ENCODE measurements around the gene SMTNL1.

The SMTNL1 gene

GRCh38 chr11:57536947-57537619 is at the start of gene SMTNL1:
SMTNL1 (plus strand) TSS chr11:57537595; CDS start chr11:57542643, 5,048 bp downstream.
- Mint-ChIP-seq H3K4me1 (peaks cover 2% of the 10 kb centered on the region), H3K4me3 (no peak within 1 kb of the TSS), H3K9me3 (no peaks in the 10 kb centered on the region), H3K27me3 (no peaks in the 10 kb centered on the region), H3K27ac (peak within 1 kb of the TSS in 1 of 2 donors; percentile 23)
- ATAC-seq (no peak), DNase-seq (no peak)

GRCh38 chr11:57487920-57488659 is 49.3 kb upstream of the SMTNL1 start:
- H3K9me3 Mint-ChIP-seq = no peaks in the 10 kb centered on the region
- peaks cover 7% of the 10 kb centered on the region for H3K4me1 Mint-ChIP-seq
- no peak overlapping the region for H3K27ac Mint-ChIP-seq
- DNase-seq = no peak
- no peak overlapping the region for H3K4me3 Mint-ChIP-seq
- peaks cover under 1% of the 10 kb centered on the region for H3K27me3 Mint-ChIP-seq
- no peak for ATAC-seq

GRCh38 chr11:57490456-57491248 is 46.7 kb upstream of the SMTNL1 start:
- Mint-ChIP-seq H3K27ac (no peak overlapping the region), H3K4me3 (no peak overlapping the region), H3K9me3 (no peaks in the 10 kb centered on the region), H3K4me1 (peaks cover 16% of the 10 kb centered on the region), H3K27me3 (no peaks in the 10 kb centered on the region)
- ATAC-seq = no peak
- DNase-seq = no peak

- no peak overlapping the region for H3K27ac Mint-ChIP-seq
- no peaks in the 10 kb centered on the region for H3K27me3 Mint-ChIP-seq
- peak; percentile 58 to 65 for DNase-seq
- H3K4me3 Mint-ChIP-seq = no peak overlapping the region
- H3K4me1 Mint-ChIP-seq = peaks cover 16% of the 10 kb centered on the region
- H3K9me3 Mint-ChIP-seq = no peaks in the 10 kb centered on the region
- ATAC-seq = peak; percentile 71
These were observed 45.9 kb upstream of the SMTNL1 start for GRCh38 chr11:57491371-57492061.

GRCh38 chr11:57493507-57494503 is 43.6 kb upstream of the SMTNL1 start:
- peak; percentile 80 to 88 for DNase-seq
- H3K4me1 Mint-ChIP-seq = peaks cover 16% of the 10 kb centered on the region
- H3K27ac Mint-ChIP-seq = peak overlapping the region; percentile 99 to 100
- ATAC-seq = peak; percentile 94
- no peaks in the 10 kb centered on the region for H3K27me3 Mint-ChIP-seq
- peak overlapping the region; percentile 19 to 55 for H3K4me3 Mint-ChIP-seq
- H3K9me3 Mint-ChIP-seq = no peaks in the 10 kb centered on the region

GRCh38 chr11:57496109-57496820 is 41.1 kb upstream of the SMTNL1 start:
- no peak for DNase-seq
- no peak overlapping the region for H3K4me3 Mint-ChIP-seq
- no peak for ATAC-seq
- H3K9me3 Mint-ChIP-seq = no peaks in the 10 kb centered on the region
- no peaks in the 10 kb centered on the region for H3K27me3 Mint-ChIP-seq
- peak overlapping the region in 1 of 2 donors; percentile 36 for H3K27ac Mint-ChIP-seq
- H3K4me1 Mint-ChIP-seq = peaks cover 31% of the 10 kb centered on the region

- Mint-ChIP-seq H3K4me1 (peaks cover 31% of the 10 kb centered on the region), H3K9me3 (no peaks in the 10 kb centered on the region), H3K27me3 (no peaks in the 10 kb centered on the region), H3K4me3 (no peak overlapping the region), H3K27ac (no peak overlapping the region)
- ATAC-seq = no peak
- no peak for DNase-seq
These were observed 39.8 kb upstream of the SMTNL1 start for GRCh38 chr11:57497303-57498247.

GRCh38 chr11:57498540-57498939 is 38.9 kb upstream of the SMTNL1 start:
- ATAC-seq = no peak
- H3K9me3 Mint-ChIP-seq = no peaks in the 10 kb centered on the region

GRCh38 chr11:57499413-57499982 is 37.9 kb upstream of the SMTNL1 start:
- Mint-ChIP-seq H3K4me1 (peaks cover 14% of the 10 kb centered on the region), H3K27me3 (no peaks in the 10 kb centered on the region), H3K27ac (peak overlapping the region in 1 of 2 donors; percentile 71), H3K9me3 (no peaks in the 10 kb centered on the region), H3K4me3 (no peak overlapping the region)
- ATAC-seq (peak; percentile 84), DNase-seq (peak; percentile 40 to 59)

More at GRCh38 chr11:57498540-57498939, 38.9 kb upstream of the SMTNL1 start:
- peaks cover 24% of the 10 kb centered on the region for H3K4me1 Mint-ChIP-seq
- H3K27me3 Mint-ChIP-seq = no peaks in the 10 kb centered on the region
- no peak for DNase-seq
- no peak overlapping the region for H3K4me3 Mint-ChIP-seq
- no peak overlapping the region for H3K27ac Mint-ChIP-seq

GRCh38 chr11:57499983-57500461 is 37.4 kb upstream of the SMTNL1 start:
- DNase-seq (no peak), ATAC-seq (peak; percentile 4)
- Mint-ChIP-seq H3K27me3 (no peaks in the 10 kb centered on the region), H3K4me1 (peaks cover 14% of the 10 kb centered on the region), H3K9me3 (no peaks in the 10 kb centered on the region), H3K27ac (no peak overlapping the region), H3K4me3 (no peak overlapping the region)

- Mint-ChIP-seq H3K4me1 (peaks cover 14% of the 10 kb centered on the region), H3K27me3 (no peaks in the 10 kb centered on the region), H3K9me3 (no peaks in the 10 kb centered on the region), H3K4me3 (no peak overlapping the region), H3K27ac (peak overlapping the region in 1 of 2 donors; percentile 39)
- no peak for DNase-seq
- no peak for ATAC-seq
These were observed 36.9 kb upstream of the SMTNL1 start for GRCh38 chr11:57500515-57500914.

- Mint-ChIP-seq H3K4me1 (peaks cover 14% of the 10 kb centered on the region), H3K9me3 (no peaks in the 10 kb centered on the region)
These were observed 36.5 kb upstream of the SMTNL1 start for GRCh38 chr11:57500926-57501325.

More at GRCh38 chr11:57500926-57501325, 36.5 kb upstream of the SMTNL1 start:
- ATAC-seq = no peak
- Mint-ChIP-seq H3K4me3 (no peak overlapping the region), H3K27me3 (no peaks in the 10 kb centered on the region), H3K27ac (no peak overlapping the region)
- DNase-seq = no peak

All from stimulated activated naive CD8-positive, alpha-beta T cell treated with anti-CD3 and anti-CD28 coated beads, Interleukin-15, amount 100 ng/mL, for 72 hours (primary cell).